Measurements from ENCODE around the gene FAM83G.

FAM83G gene

GRCh38 chr17:19006698-19007097 is 2.1 kb upstream of the FAM83G start:
- ChIA-PET POLR2A (no interaction called here), CTCF (interaction anchor here (1.3 kb wide), 1 partner anchor 46 kb away, joined by 4 read pairs; no protein-coding TSS in a partner anchor)
- no peak for DNase-seq (ENCODE audit: extremely low spot score)
- TF ChIP-seq, protein P1, sequence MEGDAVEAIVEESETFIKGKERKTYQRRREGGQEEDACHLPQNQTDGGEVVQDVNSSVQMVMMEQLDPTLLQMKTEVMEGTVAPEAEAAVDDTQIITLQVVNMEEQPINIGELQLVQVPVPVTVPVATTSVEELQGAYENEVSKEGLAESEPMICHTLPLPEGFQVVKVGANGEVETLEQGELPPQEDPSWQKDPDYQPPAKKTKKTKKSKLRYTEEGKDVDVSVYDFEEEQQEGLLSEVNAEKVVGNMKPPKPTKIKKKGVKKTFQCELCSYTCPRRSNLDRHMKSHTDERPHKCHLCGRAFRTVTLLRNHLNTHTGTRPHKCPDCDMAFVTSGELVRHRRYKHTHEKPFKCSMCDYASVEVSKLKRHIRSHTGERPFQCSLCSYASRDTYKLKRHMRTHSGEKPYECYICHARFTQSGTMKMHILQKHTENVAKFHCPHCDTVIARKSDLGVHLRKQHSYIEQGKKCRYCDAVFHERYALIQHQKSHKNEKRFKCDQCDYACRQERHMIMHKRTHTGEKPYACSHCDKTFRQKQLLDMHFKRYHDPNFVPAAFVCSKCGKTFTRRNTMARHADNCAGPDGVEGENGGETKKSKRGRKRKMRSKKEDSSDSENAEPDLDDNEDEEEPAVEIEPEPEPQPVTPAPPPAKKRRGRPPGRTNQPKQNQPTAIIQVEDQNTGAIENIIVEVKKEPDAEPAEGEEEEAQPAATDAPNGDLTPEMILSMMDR (IDR thresholded peaks at IDR 0.05; ENCODE audit: control extremely low read depth, extremely low read depth, low read depth, missing control alignments), result no peak

DNA sequence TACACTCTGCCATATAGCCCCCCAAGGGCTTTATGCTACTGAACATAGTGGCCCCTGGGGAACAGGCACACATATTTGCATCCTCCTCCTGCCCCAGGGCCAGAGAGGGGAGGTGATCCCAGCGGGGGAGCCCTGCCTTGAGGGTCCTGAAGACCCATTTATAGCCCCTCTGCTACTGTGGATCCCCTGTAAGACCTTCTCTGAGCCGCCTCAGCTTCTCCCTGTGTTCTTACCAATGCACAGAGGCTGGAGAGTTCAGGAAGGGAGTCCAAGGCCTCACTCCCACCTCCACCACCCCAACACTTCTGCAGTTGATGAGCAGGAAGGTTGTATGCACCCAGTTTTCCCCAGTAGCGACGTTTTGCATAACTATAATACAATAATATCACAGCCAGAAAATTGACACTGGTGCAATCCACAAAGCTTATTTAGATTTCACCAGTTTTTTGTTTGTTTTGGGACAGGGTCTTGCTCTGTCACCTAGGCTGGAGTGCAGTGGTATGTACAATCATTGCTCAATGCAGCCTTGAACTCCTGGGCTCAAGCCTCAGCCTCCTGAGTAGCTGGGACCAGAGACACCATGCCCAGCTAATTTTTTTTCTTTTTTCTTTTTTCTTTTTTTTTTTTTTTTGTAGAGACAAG is 1.3 kb upstream of the FAM83G start:
- ChIA-PET CTCF (no interaction called here), POLR2A (no interaction called here)
- no peak for DNase-seq (ENCODE audit: extremely low spot score)
- TF ChIP-seq, protein P1 (IDR thresholded peaks at IDR 0.05; ENCODE audit: control extremely low read depth, extremely low read depth, low read depth, missing control alignments), result no peak

DNA sequence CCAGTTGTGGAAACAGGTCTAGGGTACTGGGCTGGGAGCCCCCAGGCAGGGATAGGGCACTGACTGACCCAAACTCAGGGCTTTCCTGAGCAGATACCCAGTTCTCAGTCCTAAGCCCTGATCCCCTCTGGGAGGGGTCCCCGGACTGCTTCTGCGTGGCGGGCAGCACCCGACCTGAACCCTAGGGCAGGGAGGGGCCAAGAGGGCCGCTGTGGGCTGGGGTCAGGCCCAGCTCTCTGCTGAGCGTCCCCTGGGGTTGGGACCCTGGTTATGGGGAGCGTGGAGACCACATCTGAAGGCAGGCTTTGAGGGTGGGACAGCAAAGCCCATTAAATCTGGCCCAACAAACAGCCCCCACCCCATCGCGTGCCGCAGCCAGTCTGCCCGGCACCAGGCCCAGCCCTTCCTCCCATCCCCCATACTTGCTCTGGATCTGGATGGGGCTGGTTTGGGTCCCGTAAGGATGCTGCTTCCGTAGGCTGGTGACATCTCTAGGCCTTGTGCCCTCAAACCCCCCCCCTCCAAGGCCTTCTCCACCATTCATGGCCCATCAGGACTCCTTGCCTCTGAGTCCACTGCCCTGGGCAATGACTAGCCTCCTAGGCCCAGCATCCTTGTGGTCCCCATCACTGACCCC is 691 bp upstream of the FAM83G start:
- CTCF ChIA-PET, result interaction anchor here (1.1 kb wide), 1 partner anchor 50 kb away, joined by 5 read pairs; no protein-coding TSS in a partner anchor
- TF ChIP-seq, protein P1 (IDR thresholded peaks at IDR 0.05; ENCODE audit: control extremely low read depth, extremely low read depth, low read depth, missing control alignments), result no peak
- DNase-seq (ENCODE audit: extremely low spot score), result no peak
- POLR2A ChIA-PET, result no interaction called here

- TF ChIP-seq, protein P1 (IDR thresholded peaks at IDR 0.05; ENCODE audit: control extremely low read depth, extremely low read depth, low read depth, missing control alignments), result no peak
- ChIA-PET POLR2A (no interaction called here), CTCF (interaction anchor here (1.1 to 4.7 kb wide), 3 partner anchors 18 to 49 kb away, joined by 3 to 28 read pairs (median 5); no protein-coding TSS in a partner anchor)
- peak; percentile 64 for DNase-seq (ENCODE audit: extremely low spot score)
These were observed 782 bp downstream of the FAM83G start for GRCh38 chr17:19003543-19004420.

DNA sequence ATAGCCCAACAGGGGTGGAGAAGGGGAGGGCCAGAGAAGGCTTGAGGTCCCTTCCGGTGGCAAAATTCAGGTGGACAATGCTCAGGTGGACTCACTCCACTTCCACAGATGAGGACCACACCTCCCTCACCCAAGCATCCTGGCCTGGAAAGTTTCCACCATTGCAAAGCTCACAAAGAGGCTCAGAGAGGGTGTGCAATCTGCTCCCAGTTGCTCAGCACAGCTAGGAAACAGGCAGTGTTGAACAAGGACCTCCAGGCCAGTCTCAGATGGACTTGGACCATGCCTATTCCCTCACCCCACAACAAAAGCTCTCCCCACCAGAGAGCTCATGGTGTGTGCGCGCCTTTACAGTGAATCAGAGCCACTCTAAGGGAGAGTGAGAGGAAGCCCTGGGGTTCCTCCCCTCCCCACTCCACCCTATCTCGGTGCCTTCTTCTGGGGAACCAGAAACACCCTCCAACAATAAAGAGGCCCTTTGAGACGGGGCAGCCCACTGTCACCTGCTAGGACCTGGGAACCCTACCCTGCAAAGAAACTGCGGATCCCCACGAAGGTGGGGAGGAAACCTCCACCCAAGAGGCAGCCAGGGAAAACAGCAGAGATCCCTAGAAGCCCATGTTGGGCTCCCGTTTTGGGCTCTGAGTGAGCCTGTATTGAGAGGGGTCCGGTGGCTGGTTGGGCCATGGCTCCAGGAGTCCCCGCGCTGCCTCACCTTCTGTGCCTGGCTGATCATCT is 1.6 kb downstream of the FAM83G start:
- POLR2A ChIA-PET, result interaction anchor here (1.0 kb wide), 1 partner anchor 41 kb away, joined by 3 read pairs; no protein-coding TSS in a partner anchor
- TF ChIP-seq, protein P1 (IDR thresholded peaks at IDR 0.05; ENCODE audit: control extremely low read depth, extremely low read depth, low read depth, missing control alignments), result no peak
- no peak for DNase-seq (ENCODE audit: extremely low spot score)
- CTCF ChIA-PET, result interaction anchor here (4.7 kb wide), 1 partner anchor 42 kb away, joined by 28 read pairs; no protein-coding TSS in a partner anchor
